Ishikawa (cell line): ENCODE results near the gene DENND1A.

Experiments
- CEBPB ChIP-seq: IDR thresholded peaks from 2 replicates; pipeline ENCODE4 v1.6.1; 2012
- CREB1 ChIP-seq: IDR thresholded peaks from 2 replicates; pipeline ENCODE4 v1.6.1; 2012; ENCODE audit warnings: low read depth
- EGR1 ChIP-seq: IDR thresholded peaks from 2 replicates; pipeline ENCODE4 v1.6.1; 2012
- EP300 ChIP-seq: IDR thresholded peaks from 2 replicates; pipeline ENCODE4 v1.6.1; 2012; ENCODE audit warnings: borderline replicate concordance
- FOXM1 ChIP-seq: IDR thresholded peaks from 2 replicates; pipeline ENCODE4 v1.6.1; 2012; ENCODE audit warnings: low read depth, borderline replicate concordance
- NFIC ChIP-seq: IDR thresholded peaks from 2 replicates; pipeline ENCODE4 v1.6.1; 2012
- RAD21 ChIP-seq: IDR thresholded peaks from 2 replicates; pipeline ENCODE4 v1.6.1; 2012; ENCODE audit warnings: low read depth
- TAF1 ChIP-seq: IDR thresholded peaks from 2 replicates; pipeline ENCODE4 v1.6.1; 2012; ENCODE audit warnings: low read depth, mild to moderate bottlenecking
- TCF12 ChIP-seq: IDR thresholded peaks from 2 replicates; pipeline ENCODE4 v1.6.1; 2012; ENCODE audit warnings: low read depth
- TEAD4 ChIP-seq: IDR thresholded peaks from 2 replicates; pipeline ENCODE4 v1.6.1; 2012
- YY1 ChIP-seq: IDR thresholded peaks from 2 replicates; pipeline ENCODE4 v1.6.1; 2012; ENCODE audit warnings: low read depth
- ZBTB7A ChIP-seq: IDR thresholded peaks from 2 replicates; pipeline ENCODE4 v1.6.1; 2012; ENCODE audit warnings: low read depth
- TF ChIP-seq, protein P1 (sequence below): IDR thresholded peaks from 2 replicates; pipeline ENCODE4 v1.6.1; 2012
- TF ChIP-seq, protein P2 (sequence below): IDR thresholded peaks from 2 replicates; pipeline ENCODE4 v1.6.1; 2012; ENCODE audit warnings: low read depth, mild to moderate bottlenecking
- TF ChIP-seq, protein P3 (sequence below): IDR thresholded peaks from 2 replicates; pipeline ENCODE4 v1.6.1; 2012

Gene DENND1A

DNA sequence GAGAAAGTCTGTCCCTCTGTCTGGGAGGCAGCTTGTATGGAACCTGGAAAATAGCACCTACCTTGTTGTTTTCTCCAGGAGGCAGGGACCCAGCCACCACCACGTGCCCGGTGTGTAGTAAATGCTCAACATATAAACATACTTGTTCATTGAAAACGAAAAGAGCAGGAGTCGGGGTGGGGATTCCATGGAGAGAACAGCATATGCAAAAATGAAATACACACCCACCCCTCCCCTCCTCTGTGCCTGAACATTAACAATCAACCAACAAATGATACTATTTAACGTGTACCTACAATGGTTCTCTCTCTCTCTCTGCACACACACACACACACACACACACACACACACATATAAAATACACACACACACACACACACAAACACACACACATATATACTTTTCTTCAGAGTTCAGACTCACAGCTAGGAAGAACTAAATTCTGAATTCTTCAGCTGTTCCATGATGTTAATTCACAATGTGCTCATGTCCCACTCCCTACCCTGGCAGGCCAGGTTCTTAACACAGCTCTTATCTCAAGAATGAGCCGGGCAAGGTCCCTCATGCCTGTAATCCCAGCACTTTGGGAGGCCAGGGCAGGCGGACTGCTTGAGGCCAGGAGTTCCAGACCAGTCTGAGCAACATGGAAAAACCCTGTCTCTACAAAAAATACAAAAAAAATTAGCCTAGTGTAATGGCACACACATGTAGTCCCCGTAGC, 16.3 kb upstream of the DENND1A start:
- TF ChIP-seq ZBTB7A (no peak), TEAD4 (no peak), TCF12 (no peak), CREB1 (no peak), RAD21 (no peak), YY1 (no peak), TAF1 (no peak), NFIC (no peak), CEBPB (no peak), FOXM1 (no peak), EGR1 (no peak), EP300 (no peak)
- TF ChIP-seq, protein P1, sequence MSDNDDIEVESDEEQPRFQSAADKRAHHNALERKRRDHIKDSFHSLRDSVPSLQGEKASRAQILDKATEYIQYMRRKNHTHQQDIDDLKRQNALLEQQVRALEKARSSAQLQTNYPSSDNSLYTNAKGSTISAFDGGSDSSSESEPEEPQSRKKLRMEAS = no peak
- TF ChIP-seq, protein P2, sequence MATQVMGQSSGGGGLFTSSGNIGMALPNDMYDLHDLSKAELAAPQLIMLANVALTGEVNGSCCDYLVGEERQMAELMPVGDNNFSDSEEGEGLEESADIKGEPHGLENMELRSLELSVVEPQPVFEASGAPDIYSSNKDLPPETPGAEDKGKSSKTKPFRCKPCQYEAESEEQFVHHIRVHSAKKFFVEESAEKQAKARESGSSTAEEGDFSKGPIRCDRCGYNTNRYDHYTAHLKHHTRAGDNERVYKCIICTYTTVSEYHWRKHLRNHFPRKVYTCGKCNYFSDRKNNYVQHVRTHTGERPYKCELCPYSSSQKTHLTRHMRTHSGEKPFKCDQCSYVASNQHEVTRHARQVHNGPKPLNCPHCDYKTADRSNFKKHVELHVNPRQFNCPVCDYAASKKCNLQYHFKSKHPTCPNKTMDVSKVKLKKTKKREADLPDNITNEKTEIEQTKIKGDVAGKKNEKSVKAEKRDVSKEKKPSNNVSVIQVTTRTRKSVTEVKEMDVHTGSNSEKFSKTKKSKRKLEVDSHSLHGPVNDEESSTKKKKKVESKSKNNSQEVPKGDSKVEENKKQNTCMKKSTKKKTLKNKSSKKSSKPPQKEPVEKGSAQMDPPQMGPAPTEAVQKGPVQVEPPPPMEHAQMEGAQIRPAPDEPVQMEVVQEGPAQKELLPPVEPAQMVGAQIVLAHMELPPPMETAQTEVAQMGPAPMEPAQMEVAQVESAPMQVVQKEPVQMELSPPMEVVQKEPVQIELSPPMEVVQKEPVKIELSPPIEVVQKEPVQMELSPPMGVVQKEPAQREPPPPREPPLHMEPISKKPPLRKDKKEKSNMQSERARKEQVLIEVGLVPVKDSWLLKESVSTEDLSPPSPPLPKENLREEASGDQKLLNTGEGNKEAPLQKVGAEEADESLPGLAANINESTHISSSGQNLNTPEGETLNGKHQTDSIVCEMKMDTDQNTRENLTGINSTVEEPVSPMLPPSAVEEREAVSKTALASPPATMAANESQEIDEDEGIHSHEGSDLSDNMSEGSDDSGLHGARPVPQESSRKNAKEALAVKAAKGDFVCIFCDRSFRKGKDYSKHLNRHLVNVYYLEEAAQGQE = no peak
- TF ChIP-seq, protein P3, sequence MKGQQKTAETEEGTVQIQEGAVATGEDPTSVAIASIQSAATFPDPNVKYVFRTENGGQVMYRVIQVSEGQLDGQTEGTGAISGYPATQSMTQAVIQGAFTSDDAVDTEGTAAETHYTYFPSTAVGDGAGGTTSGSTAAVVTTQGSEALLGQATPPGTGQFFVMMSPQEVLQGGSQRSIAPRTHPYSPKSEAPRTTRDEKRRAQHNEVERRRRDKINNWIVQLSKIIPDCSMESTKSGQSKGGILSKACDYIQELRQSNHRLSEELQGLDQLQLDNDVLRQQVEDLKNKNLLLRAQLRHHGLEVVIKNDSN = no peak

DNA sequence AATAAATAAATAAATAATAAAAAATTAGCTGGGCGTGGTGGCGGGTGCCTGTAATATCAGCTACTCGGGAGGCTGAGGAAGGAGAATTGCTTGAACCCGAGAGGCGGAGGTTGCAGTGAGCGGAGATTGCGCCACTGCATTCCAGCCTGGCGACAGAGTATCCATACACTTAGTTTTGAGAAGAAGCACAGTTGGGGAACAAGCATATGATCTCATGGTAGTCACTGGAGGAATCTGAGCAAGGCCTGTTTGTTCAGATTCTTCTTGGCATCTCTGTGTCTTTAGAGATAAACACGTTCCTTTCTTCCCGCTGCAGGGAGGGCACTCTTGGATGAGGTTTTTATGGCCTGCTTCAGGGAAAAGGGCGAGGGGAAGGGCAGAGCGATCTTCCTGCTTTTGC, 15.6 kb upstream of the DENND1A start:
- peak; percentile 44; the same call in 1 of the 2 replicates for TF ChIP-seq CEBPB
- TF ChIP-seq, protein P2 = no peak
- no peak for TF ChIP-seq EGR1

DNA sequence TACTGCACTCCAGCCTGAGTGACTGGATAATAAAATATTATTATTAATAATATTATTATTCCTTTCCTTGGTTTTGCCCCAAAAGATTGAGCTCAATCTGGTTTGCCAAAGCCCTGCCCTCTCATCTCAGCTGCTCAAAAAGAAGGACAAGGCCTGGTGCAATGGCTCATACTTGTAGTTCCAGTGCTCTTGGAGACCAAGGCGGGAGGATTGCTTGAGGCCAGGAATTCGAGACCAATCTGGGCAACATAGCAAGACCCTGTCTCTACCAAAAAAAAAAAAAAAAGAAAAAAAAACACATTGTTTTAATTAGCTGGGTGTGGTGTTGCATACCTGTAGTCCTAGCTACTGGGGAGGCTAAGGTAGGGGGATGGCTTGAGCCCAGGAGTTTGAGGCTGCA, 13.7 kb upstream of the DENND1A start:
- TF ChIP-seq TEAD4 = no peak
- TF ChIP-seq NFIC = no peak

GRCh38 chr9:123942542-123942941, 12.6 kb upstream of the DENND1A start:
- TF ChIP-seq, protein P1 = no peak
- no peak for TF ChIP-seq CEBPB

- no peak for TF ChIP-seq TEAD4
- TF ChIP-seq ZBTB7A = no peak
- no peak for TF ChIP-seq EP300
- no peak for TF ChIP-seq YY1
- TF ChIP-seq, protein P2 = no peak
- no peak for TF ChIP-seq CEBPB
- TF ChIP-seq, protein P3 = no peak
- TF ChIP-seq, protein P1 = no peak
- TF ChIP-seq RAD21 = no peak
Measured at GRCh38 chr9:123941524-123942070, 11.7 kb upstream of the DENND1A start.
